NB4 (cell line): ENCODE measurements around the gene USH1C.

Experiments used
- CTCF ChIP-seq: IDR thresholded peaks from one replicate; pipeline ENCODE4 v1.5.1; 2012; ENCODE audit warnings: low read depth, low read length
- MYC ChIP-seq: IDR thresholded peaks from 2 replicates; pipeline ENCODE4 v1.6.1; 2011; ENCODE audit warnings: low read depth, low read length

DNA sequence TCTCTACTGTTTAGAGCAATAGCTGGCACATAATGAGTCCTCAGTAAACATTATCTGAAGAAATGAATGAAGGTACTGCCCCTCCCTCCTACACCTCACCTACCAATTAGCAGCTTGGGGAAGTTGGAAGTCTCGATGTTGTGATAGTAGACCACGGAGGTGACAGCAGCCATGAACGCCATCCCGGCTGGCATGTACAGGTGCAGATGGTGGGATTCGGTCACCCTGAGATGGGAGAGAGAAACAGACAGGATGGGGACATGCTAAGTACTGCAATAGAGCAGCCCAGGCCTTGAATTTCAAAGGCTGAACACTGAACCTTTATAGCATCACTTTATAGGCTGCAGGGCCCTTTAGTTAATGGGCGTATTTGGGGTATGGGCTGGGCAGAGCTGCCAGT lies 74.2 kb downstream of the USH1C start:
- TF ChIP-seq CTCF (no peak), MYC (no peak)
